Loucy (cell line): ENCODE measurements around the gene GGA3.

Experiments
- EZH2phosphoT487 ChIP-seq: fragments of 200-600 bp; IDR thresholded peaks from 2 replicates; pipeline ENCODE4 v1.6.1; 2018; ENCODE audit warnings: antibody characterized with exemption, mild to moderate bottlenecking, moderate library complexity, borderline replicate concordance
- TF ChIP-seq, protein P1 (sequence below): fragments of 200-600 bp; sonication (generic); conservative IDR thresholded peaks from 2 replicates; pipeline ENCODE4 v1.5.1; 2014; ENCODE audit warnings: mild to moderate bottlenecking, antibody characterized with exemption, low read length

DNA sequence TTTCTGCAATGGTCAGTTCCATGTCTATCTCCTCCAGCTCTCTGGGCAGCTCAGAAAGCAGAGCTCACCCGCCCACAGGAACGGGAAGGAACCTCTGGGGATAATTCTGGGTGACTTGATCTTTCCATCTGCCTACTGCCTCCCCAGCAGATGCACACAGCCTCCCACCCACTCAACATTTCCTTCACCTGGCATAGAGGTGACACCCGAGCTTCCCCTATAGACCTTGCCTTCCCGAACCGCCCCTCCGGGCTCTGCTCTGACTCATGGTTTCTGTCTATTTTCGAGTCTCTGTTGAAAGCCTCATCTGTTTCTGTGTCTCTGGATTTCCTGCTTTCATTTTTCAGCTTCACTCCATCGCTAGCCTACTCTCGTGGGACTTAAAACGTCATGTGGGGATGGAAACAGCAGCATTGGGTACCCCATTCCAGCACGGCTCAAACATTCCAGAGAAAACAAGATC, 11.4 kb downstream of the GGA3 start:
- TF ChIP-seq, protein P1, sequence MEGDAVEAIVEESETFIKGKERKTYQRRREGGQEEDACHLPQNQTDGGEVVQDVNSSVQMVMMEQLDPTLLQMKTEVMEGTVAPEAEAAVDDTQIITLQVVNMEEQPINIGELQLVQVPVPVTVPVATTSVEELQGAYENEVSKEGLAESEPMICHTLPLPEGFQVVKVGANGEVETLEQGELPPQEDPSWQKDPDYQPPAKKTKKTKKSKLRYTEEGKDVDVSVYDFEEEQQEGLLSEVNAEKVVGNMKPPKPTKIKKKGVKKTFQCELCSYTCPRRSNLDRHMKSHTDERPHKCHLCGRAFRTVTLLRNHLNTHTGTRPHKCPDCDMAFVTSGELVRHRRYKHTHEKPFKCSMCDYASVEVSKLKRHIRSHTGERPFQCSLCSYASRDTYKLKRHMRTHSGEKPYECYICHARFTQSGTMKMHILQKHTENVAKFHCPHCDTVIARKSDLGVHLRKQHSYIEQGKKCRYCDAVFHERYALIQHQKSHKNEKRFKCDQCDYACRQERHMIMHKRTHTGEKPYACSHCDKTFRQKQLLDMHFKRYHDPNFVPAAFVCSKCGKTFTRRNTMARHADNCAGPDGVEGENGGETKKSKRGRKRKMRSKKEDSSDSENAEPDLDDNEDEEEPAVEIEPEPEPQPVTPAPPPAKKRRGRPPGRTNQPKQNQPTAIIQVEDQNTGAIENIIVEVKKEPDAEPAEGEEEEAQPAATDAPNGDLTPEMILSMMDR: no peak
- TF ChIP-seq EZH2phosphoT487: no peak
